ENCODE data around the gene P2RX1. TPM values are rescaled to one million over a fixed set of nuclear protein-coding genes. Genes with fewer than 3 reads are reported as not detected.

The P2RX1 gene
- total and polyA plus RNA-seq, 2 donors (not counting 1 experiment from before 2014, with no cell fraction given): 25.7 to 84.7 TPM

GRCh38 chr17:3888343-3889171 is 27.7 kb downstream of the P2RX1 start:
- Histone ChIP-seq H3K27ac (ENCODE audit: low read length in 2 of 2) (no peak overlapping the region), H3K9ac (ENCODE audit: low read length) (no peak overlapping the region), H3K4me1 (ENCODE audit: control insufficient read depth in 2 of 2, insufficient read depth in 2 of 2, low read length in 2 of 2) (peaks cover 33 to 49% of the 10 kb centered on the region in 2 donors), H3K36me3 (replicated peaks in 1 of 2; ENCODE audit: control extremely low read depth in 1 of 2, control insufficient read depth in 1 of 2, extremely low read depth in 1 of 2, insufficient read depth in 2 of 2, low read length in 1 of 2) (peaks cover 0 to 13% of the 10 kb centered on the region in 2 experiments), H3K9me3 (ENCODE audit: control extremely low read depth in 1 of 3, control insufficient read depth in 2 of 3, insufficient read depth in 1 of 3, low read length in 2 of 3) (no peaks in the 10 kb centered on the region), H2AFZ (ENCODE audit: insufficient read depth, low read depth, low read length, poor library complexity, severe bottlenecking) (no peak overlapping the region), H3K27me3 (replicated peaks in 1 of 4; ENCODE audit: control extremely low read depth in 1 of 4, control insufficient read depth in 3 of 4, insufficient read depth in 4 of 4, low read length in 3 of 4) (no peaks in the 10 kb centered on the region), H3K4me3 (ENCODE audit: control extremely low read depth in 1 of 5, extremely low read depth in 1 of 5, insufficient read depth in 1 of 5, low read depth in 2 of 5, low read length in 4 of 5) (no peak overlapping the region), H3K79me2 (ENCODE audit: control insufficient read depth, insufficient read depth, low read length) (peaks cover 15% of the 10 kb centered on the region), H4K20me1 (ENCODE audit: control insufficient read depth, insufficient read depth, low read length, poor library complexity, severe bottlenecking) (no peaks in the 10 kb centered on the region), H3K4me2 (replicated peaks; ENCODE audit: low read depth, low read length, poor library complexity, severe bottlenecking) (no peak overlapping the region)
- Mint-ChIP-seq H3K9me3 (ENCODE audit: insufficient read depth) (no peaks in the 10 kb centered on the region), H3K27ac (no peak overlapping the region), H3K4me3 (no peak overlapping the region), H3K27me3 (no peaks in the 10 kb centered on the region), H3K4me1 (peaks cover 43% of the 10 kb centered on the region)
- ChIA-PET CTCF (no interaction called here), POLR2A (interaction anchor here (1.5 kb wide), 1 partner anchor 17 kb away, joined by 4 read pairs; no protein-coding TSS in a partner anchor)
- TF ChIP-seq EZH2 (IDR thresholded peaks at IDR 0.05; ENCODE audit: borderline replicate concordance, insufficient read depth, low read depth, low read length, poor library complexity, severe bottlenecking) (no peak), CTCF (IDR thresholded peaks at IDR 0.05) (no peak)
- intact Hi-C loops (cut with micrococcal nuclease): loop anchor here (1.0 kb wide), 1 partner anchor 25 kb away; no protein-coding TSS in a partner anchor
- peak; percentile 26 for DNase-seq
- ATAC-seq (ENCODE audit: low read depth): no peak
- WGBS (ENCODE audit: insufficient coverage): 88% methylated on average over 42 of the region's 50 CpGs

GRCh38 chr17:3887804-3888203 is 28.5 kb downstream of the P2RX1 start:
- peak overlapping the region in 1 of 2 donors; percentile 65 for H3K27ac ChIP-seq (ENCODE audit: low read length in 2 of 2)
- intact Hi-C loops (cut with micrococcal nuclease): loop anchor here (1.0 kb wide), 1 partner anchor 25 kb away; no protein-coding TSS in a partner anchor
- TF ChIP-seq EZH2 (IDR thresholded peaks at IDR 0.05; ENCODE audit: borderline replicate concordance, insufficient read depth, low read depth, low read length, poor library complexity, severe bottlenecking) (no peak), CTCF (IDR thresholded peaks at IDR 0.05) (no peak)
- no peaks in the 10 kb centered on the region for H3K9me3 ChIP-seq (ENCODE audit: control extremely low read depth in 1 of 3, control insufficient read depth in 2 of 3, insufficient read depth in 1 of 3, low read length in 2 of 3)
- DNase-seq: peak; percentile 30
- ChIA-PET CTCF (no interaction called here), POLR2A (interaction anchor here (1.5 kb wide), 1 partner anchor 18 kb away, joined by 4 read pairs; no protein-coding TSS in a partner anchor)
- H3K9ac ChIP-seq (ENCODE audit: low read length): no peak overlapping the region
- H3K4me3 Mint-ChIP-seq: no peak overlapping the region
- WGBS (ENCODE audit: insufficient coverage): 89% methylated on average over 6 of the region's 9 CpGs
- H3K4me1 ChIP-seq (ENCODE audit: control insufficient read depth in 2 of 2, insufficient read depth in 2 of 2, low read length in 2 of 2): peaks cover 30 to 46% of the 10 kb centered on the region in 2 donors
- peak overlapping the region; percentile 48 for H2AFZ ChIP-seq (ENCODE audit: insufficient read depth, low read depth, low read length, poor library complexity, severe bottlenecking)
- no peak overlapping the region for H3K27ac Mint-ChIP-seq
- H3K9me3 Mint-ChIP-seq (ENCODE audit: insufficient read depth): no peaks in the 10 kb centered on the region
- peaks cover 40% of the 10 kb centered on the region for H3K4me1 Mint-ChIP-seq
- no peak for ATAC-seq (ENCODE audit: low read depth)
- no peaks in the 10 kb centered on the region for H3K27me3 ChIP-seq (replicated peaks in 1 of 4; ENCODE audit: control extremely low read depth in 1 of 4, control insufficient read depth in 3 of 4, insufficient read depth in 4 of 4, low read length in 3 of 4)
- H3K4me3 ChIP-seq (ENCODE audit: control extremely low read depth in 1 of 5, extremely low read depth in 1 of 5, insufficient read depth in 1 of 5, low read depth in 2 of 5, low read length in 4 of 5): no peak overlapping the region
- peaks cover 15% of the 10 kb centered on the region for H3K79me2 ChIP-seq (ENCODE audit: control insufficient read depth, insufficient read depth, low read length)
- H4K20me1 ChIP-seq (ENCODE audit: control insufficient read depth, insufficient read depth, low read length, poor library complexity, severe bottlenecking): no peaks in the 10 kb centered on the region
- H3K36me3 ChIP-seq (replicated peaks in 1 of 2; ENCODE audit: control extremely low read depth in 1 of 2, control insufficient read depth in 1 of 2, extremely low read depth in 1 of 2, insufficient read depth in 2 of 2, low read length in 1 of 2): peaks cover 0 to 14% of the 10 kb centered on the region in 2 experiments
- peak overlapping the region; percentile 68 for H3K4me2 ChIP-seq (replicated peaks; ENCODE audit: low read depth, low read length, poor library complexity, severe bottlenecking)
- H3K27me3 Mint-ChIP-seq: no peaks in the 10 kb centered on the region
